GM23338 (cell line): ENCODE data around the gene ATXN2. TPM values are rescaled to one million over a fixed set of nuclear protein-coding genes. Genes with fewer than 3 reads are reported as not detected.

Experiments used
- ATAC-seq: fragments of 200-7000 bp; cut with Tn5 transposase; 3 replicates; pipeline ENCODE4 v1.9.1; 2020
- DNase-seq: peaks from one replicate; pipeline ENCODE4 v3.0.0-alpha.2; 2015; ENCODE audit warnings: low spot score
- H2AFZ ChIP-seq: fragments of 200-600 bp; sonication (generic); 2 replicates; pipeline ENCODE4 v1.8.0; 2016; ENCODE audit warnings: antibody characterized with exemption, mild to moderate bottlenecking, moderate library complexity
- H3F3A ChIP-seq: fragments of 200-600 bp; sonication (generic); replicated peaks from 2 replicates; pipeline ENCODE4 v1.8.0; 2017; ENCODE audit warnings: antibody characterized with exemption, mixed run types, low read depth
- H3K27ac ChIP-seq: fragments of 200-600 bp; sonication (generic); 2 replicates; pipeline ENCODE4 v1.6.1; 2016; ENCODE audit warnings: low read depth
- H3K27me3 ChIP-seq: fragments of 200-600 bp; sonication (generic); 2 replicates; pipeline ENCODE4 v1.8.0; 2016; ENCODE audit warnings: mild to moderate bottlenecking, mixed run types, moderate library complexity; ENCODE audit not compliant: insufficient read depth
- H3K36me3 ChIP-seq: fragments of 200-600 bp; sonication (generic); 2 replicates; pipeline ENCODE4 v1.8.0; 2016; ENCODE audit warnings: mild to moderate bottlenecking; ENCODE audit not compliant: insufficient read depth
- H3K4me1 ChIP-seq: fragments of 200-600 bp; sonication (generic); 2 replicates; pipeline ENCODE4 v1.8.0; 2016; ENCODE audit warnings: mild to moderate bottlenecking, moderate library complexity; ENCODE audit not compliant: insufficient read depth
- H3K4me2 ChIP-seq: fragments of 200-600 bp; sonication (generic); 2 replicates; pipeline ENCODE4 v1.7.1; 2017; ENCODE audit warnings: mixed run types
- H3K4me3 ChIP-seq: fragments of 200-600 bp; sonication (generic); 2 replicates; pipeline ENCODE4 v1.6.1; 2016; ENCODE audit warnings: mixed run types
- H3K79me2 ChIP-seq: fragments of 200-600 bp; sonication (generic); replicated peaks from 2 replicates; pipeline ENCODE4 v1.8.0; 2017; ENCODE audit warnings: mild to moderate bottlenecking; ENCODE audit not compliant: insufficient read depth
- H3K9me2 ChIP-seq: fragments of 200-600 bp; sonication (generic); 2 replicates; pipeline ENCODE4 v1.8.0; 2017; ENCODE audit not compliant: insufficient read depth
- H4K20me1 ChIP-seq: fragments of 200-600 bp; sonication (generic); replicated peaks from 2 replicates; pipeline ENCODE4 v1.8.0; 2017; ENCODE audit warnings: mild to moderate bottlenecking; ENCODE audit not compliant: insufficient read depth
- H3K27ac Mint-ChIP-seq: 2 replicates; pipeline ENCODE4 v1.8.0; 2020; ENCODE audit warnings: inconsistent platforms, mild to moderate bottlenecking, moderate library complexity, mixed read lengths
- H3K27me3 Mint-ChIP-seq: 3 replicates; pipeline ENCODE4 v1.8.0; 2022; ENCODE audit warnings: low read depth, mild to moderate bottlenecking, moderate library complexity, mixed read lengths, inconsistent platforms; ENCODE audit not compliant: insufficient read depth, poor library complexity
- H3K36me3 Mint-ChIP-seq: 3 replicates; pipeline ENCODE4 v1.8.0; 2021; ENCODE audit warnings: low read depth, mild to moderate bottlenecking, inconsistent platforms, moderate library complexity, mixed read lengths
- H3K4me1 Mint-ChIP-seq: 3 replicates; pipeline ENCODE4 v1.8.0; 2020; ENCODE audit warnings: mild to moderate bottlenecking, inconsistent platforms, mixed read lengths
- H3K4me3 Mint-ChIP-seq: 3 replicates; pipeline ENCODE4 v1.8.0; 2021; ENCODE audit warnings: moderate library complexity, mild to moderate bottlenecking, inconsistent platforms, mixed read lengths
- H3K9me3 Mint-ChIP-seq: 3 replicates; pipeline ENCODE4 v1.8.0; 2020; ENCODE audit warnings: moderate library complexity, mild to moderate bottlenecking, inconsistent platforms, mixed read lengths
- CTCF ChIP-seq, 2 experiments: fragments of 200-600 bp in 1 of 2; sonication (generic) in 1 of 2; conservative IDR thresholded peaks; 2 replicates each; pipeline versions ENCODE4 v1.5.1 to v1.6.1; 2016 to 2017; ENCODE audit warnings: antibody characterized with exemption in 2 of 2, low read depth in 2 of 2, mild to moderate bottlenecking in 2 of 2, moderate library complexity in 1 of 2
- EZH2 ChIP-seq: fragments of 200-600 bp; sonication (generic); IDR thresholded peaks from one replicate; pipeline ENCODE4 v1.8.0; 2017; ENCODE audit warnings: antibody characterized with exemption, mild to moderate bottlenecking, low read depth; ENCODE audit not compliant: unreplicated experiment
- EZH2phosphoT487 ChIP-seq: fragments of 200-600 bp; sonication (generic); IDR thresholded peaks from one replicate; pipeline ENCODE4 v1.8.1; 2018; ENCODE audit warnings: antibody characterized with exemption; ENCODE audit not compliant: unreplicated experiment
- ZNF331 ChIP-seq: fragments of 250-450 bp; sonication (Bioruptor Pico); IDR thresholded peaks from 2 replicates; pipeline ENCODE4 v1.5.0; 2020; ENCODE audit warnings: low read depth, mild to moderate bottlenecking, moderate library complexity
- ZNF462 ChIP-seq: fragments of 250-450 bp; sonication (Bioruptor Pico); IDR thresholded peaks from 2 replicates; pipeline ENCODE4 v1.5.0; 2020; ENCODE audit warnings: mild to moderate bottlenecking, moderate library complexity
- polyA plus RNA-seq: library from polyadenylated mRNA; unstranded; fragments of >200 nt; fragmentation: Nextera tagmentation; extraction: Ambion mirVana; gene quantifications from 2 replicates; pipeline ENCODE4 v1.2.1, GENCODE V29; 2016
- total RNA-seq: library from RNA; depleted of rRNA; stranded (reverse); fragments of >200 nt; shearing (Covaris generic); gene quantifications from 2 replicates; pipeline ENCODE4 v1.2.3, GENCODE V29; 2014

Gene ATXN2
- total and polyA plus RNA-seq, 2 experiments from 2014 or later: 44.8 to 59.5 TPM

GRCh38 chr12:111454716-111455447, 144.2 kb downstream of the ATXN2 start (continued):
- TF ChIP-seq EZH2 (no peak), ZNF331 (CRISPR knock-in tag) (no peak), CTCF (conservative IDR thresholded peaks at IDR 0.05; ENCODE audit: low read depth in 2 of 2) (no peak), EZH2phosphoT487 (no peak)

- H3K27ac Mint-ChIP-seq: no peak overlapping the region
These were observed 144.8 kb downstream of the ATXN2 start for GRCh38 chr12:111454311-111454710.

More at GRCh38 chr12:111454311-111454710, 144.8 kb downstream of the ATXN2 start:
- peaks cover 52% of the 10 kb centered on the region for H3K36me3 Mint-ChIP-seq
- H3K4me3 ChIP-seq: no peak overlapping the region
- peaks cover 17% of the 10 kb centered on the region for H3K36me3 ChIP-seq
- H3K4me2 ChIP-seq: no peak overlapping the region
- H4K20me1 ChIP-seq: peaks cover 8% of the 10 kb centered on the region; the same call in 1 of the 2 replicates
- H3K9me2 ChIP-seq: no peaks in the 10 kb centered on the region
- DNase-seq (no peak), ATAC-seq (no peak)
- H3F3A ChIP-seq: peaks cover 31% of the 10 kb centered on the region
- peaks cover 8% of the 10 kb centered on the region for H3K27me3 Mint-ChIP-seq
- no peak overlapping the region for H3K4me3 Mint-ChIP-seq
- no peaks in the 10 kb centered on the region for H3K79me2 ChIP-seq
- no peaks in the 10 kb centered on the region for H3K4me1 ChIP-seq
- no peaks in the 10 kb centered on the region for H3K9me3 Mint-ChIP-seq
- H3K4me1 Mint-ChIP-seq: no peaks in the 10 kb centered on the region; the same call in 2 of the 3 replicates
- no peak overlapping the region for H2AFZ ChIP-seq
- no peak for TF ChIP-seq ZNF462 (CRISPR knock-in tag)
- TF ChIP-seq ZNF331 (CRISPR knock-in tag): no peak
- TF ChIP-seq CTCF (conservative IDR thresholded peaks at IDR 0.05; ENCODE audit: low read depth in 2 of 2): no peak
- H3K27me3 ChIP-seq: no peaks in the 10 kb centered on the region
- peak overlapping the region; percentile 59; the same call in 1 of the 2 replicates for H3K27ac ChIP-seq
